GM21390 (cell line): ENCODE data around the gene STRADA.

Source experiments
- ATAC-seq: cut with Tn5 transposase; IDR thresholded peaks from one replicate; pipeline ENCODE4 v1.9.1; 2021; ENCODE audit not compliant: unreplicated experiment

Gene STRADA

GRCh38 chr17:63701868-63702720, 39.5 kb downstream of the STRADA start:
- ATAC-seq = no peak

GRCh38 chr17:63701456-63701820, 40.2 kb downstream of the STRADA start:
- no peak for ATAC-seq

- ATAC-seq = no peak
These were observed 40.8 kb downstream of the STRADA start for GRCh38 chr17:63700528-63701455.

- peak; percentile 7 for ATAC-seq
These were observed 41.7 kb downstream of the STRADA start, which contains the start of gene LIMD2 for GRCh38 chr17:63699638-63700527. Gene LIMD2 (minus strand): TSS chr17:63700125. CDS start chr17:63699298, 827 bp downstream.

- ATAC-seq = peak; percentile 24
These were observed 42.5 kb downstream of the STRADA start for GRCh38 chr17:63698886-63699637.

- ATAC-seq = no peak
These were observed 43.2 kb downstream of the STRADA start for GRCh38 chr17:63698381-63698885.

- peak; percentile 31 for ATAC-seq
These were observed 44.0 kb downstream of the STRADA start for GRCh38 chr17:63697341-63698286.

GRCh38 chr17:63696381-63696961, 45.1 kb downstream of the STRADA start:
- ATAC-seq = no peak

- ATAC-seq = no peak
These were observed 45.7 kb downstream of the STRADA start for GRCh38 chr17:63695889-63696288.

GRCh38 chr17:63694950-63695773, 46.4 kb downstream of the STRADA start:
- ATAC-seq = no peak

- ATAC-seq = no peak
These were observed 47.2 kb downstream of the STRADA start for GRCh38 chr17:63694229-63694949.

- ATAC-seq = no peak
These were observed 48.0 kb downstream of the STRADA start for GRCh38 chr17:63693411-63694113.

- no peak for ATAC-seq
These were observed 49.3 kb downstream of the STRADA start for GRCh38 chr17:63692195-63692816.

- ATAC-seq = no peak
These were observed 52.1 kb downstream of the STRADA start for GRCh38 chr17:63689479-63689878.

- ATAC-seq = no peak
These were observed 53.1 kb downstream of the STRADA start for GRCh38 chr17:63688396-63689020.
